HG03135 (cell line): ENCODE data around the gene TERT.

Experiments
- ATAC-seq: cut with Tn5 transposase; IDR thresholded peaks from one replicate; pipeline ENCODE4 v1.9.1; 2021; ENCODE audit warnings: mild to moderate bottlenecking, moderate library complexity; ENCODE audit not compliant: unreplicated experiment

The TERT gene

GRCh38 chr5:1209896-1210776 is 84.7 kb downstream of the TERT start:
- no peak for ATAC-seq

GRCh38 chr5:1209489-1209852 is 85.4 kb downstream of the TERT start:
- no peak for ATAC-seq

- ATAC-seq = no peak
These were observed 86.0 kb downstream of the TERT start for GRCh38 chr5:1208743-1209488.

GRCh38 chr5:1208221-1208742 is 86.6 kb downstream of the TERT start:
- ATAC-seq = no peak

- no peak for ATAC-seq
These were observed 87.3 kb downstream of the TERT start for GRCh38 chr5:1207555-1207954.

- ATAC-seq = no peak
These were observed 88.1 kb downstream of the TERT start for GRCh38 chr5:1206521-1207412.

- no peak for ATAC-seq
These were observed 89.3 kb downstream of the TERT start for GRCh38 chr5:1205255-1206180.

- no peak for ATAC-seq
These were observed 90.1 kb downstream of the TERT start for GRCh38 chr5:1204693-1205242.

GRCh38 chr5:1203968-1204692 is 90.7 kb downstream of the TERT start:
- no peak for ATAC-seq

GRCh38 chr5:1203311-1203967 is 91.4 kb downstream of the TERT start:
- no peak for ATAC-seq
